K562 (cell line): ENCODE measurements around the gene ISYNA1. TPM values are rescaled to one million over a fixed set of nuclear protein-coding genes. Genes with fewer than 3 reads are reported as not detected.

Experiments
- ARID3B ChIP-seq: fragments of 250-450 bp; sonication (Bioruptor Pico); IDR thresholded peaks from 2 replicates; pipeline ENCODE4 v1.4.0; 2020; ENCODE audit warnings: borderline replicate concordance
- BRCA1 ChIP-seq, 2 experiments: fragments of 450-650 bp in 1 of 2; sonication (generic) in 1 of 2; formaldehyde crosslinking in 1 of 2; IDR thresholded peaks; 2 replicates each; pipeline versions ENCODE4 v1.5.0 to v1.6.1; 2017 to 2020; ENCODE audit warnings: mild to moderate bottlenecking in 1 of 2, missing genetic modification reagents in 1 of 2
- CBFA2T2 ChIP-seq: fragments of 450-650 bp; conservative IDR thresholded peaks from 2 replicates; pipeline ENCODE4 v1.6.1; 2017; ENCODE audit warnings: mild to moderate bottlenecking
- CREB3 ChIP-seq: fragments of 450-650 bp; conservative IDR thresholded peaks from 2 replicates; pipeline ENCODE4 v1.6.1; 2016; ENCODE audit warnings: missing genetic modification characterization, low read depth, mild to moderate bottlenecking, missing compliant biosample characterization, moderate library complexity
- DMBX1 ChIP-seq: fragments of 250-450 bp; sonication (Bioruptor Pico); IDR thresholded peaks from 2 replicates; pipeline ENCODE4 v1.8.0; 2022; ENCODE audit warnings: inconsistent platforms, mild to moderate bottlenecking, moderate library complexity, borderline replicate concordance
- DPF2 ChIP-seq: fragments of 450-650 bp; IDR thresholded peaks from 2 replicates; pipeline ENCODE4 v1.6.1; 2016
- E2F3 ChIP-seq: fragments of 250-450 bp; sonication (Bioruptor Pico); IDR thresholded peaks from 2 replicates; pipeline ENCODE4 v1.4.0; 2020; ENCODE audit warnings: mild to moderate bottlenecking
- EHMT2 ChIP-seq: fragments of 450-650 bp; IDR thresholded peaks from 2 replicates; pipeline ENCODE4 v1.6.1; 2018; ENCODE audit warnings: antibody characterized with exemption
- GTF2A2 ChIP-seq: IDR thresholded peaks from 2 replicates; pipeline ENCODE4 v1.6.1; 2016; ENCODE audit warnings: mild to moderate bottlenecking, missing genetic modification characterization, missing compliant biosample characterization
- HDAC2 ChIP-seq: fragments of 450-650 bp; IDR thresholded peaks from 2 replicates; pipeline ENCODE4 v1.6.1; 2016; ENCODE audit warnings: mild to moderate bottlenecking
- KDM2B ChIP-seq: fragments of 250-450 bp; sonication (Bioruptor Pico); IDR thresholded peaks from 2 replicates; pipeline ENCODE4 v1.8.0; 2021; ENCODE audit warnings: mild to moderate bottlenecking, moderate library complexity
- MAZ ChIP-seq, 2 experiments: fragments of 450-650 bp in 1 of 2; sonication (generic) in 1 of 2; formaldehyde crosslinking; IDR thresholded peaks in 1 of 2; conservative IDR thresholded peaks in 1 of 2; 2 replicates each; pipeline versions ENCODE4 v1.4.0 to v1.5.0; 2020; ENCODE audit warnings: mild to moderate bottlenecking in 1 of 2, missing genetic modification reagents in 1 of 2
- MED1 ChIP-seq: sonication (generic); formaldehyde crosslinking; IDR thresholded peaks from 2 replicates; pipeline ENCODE4 v1.8.1; 2023; ENCODE audit warnings: missing genetic modification reagents, borderline replicate concordance
- STAT6 ChIP-seq: sonication (generic); formaldehyde crosslinking; IDR thresholded peaks from 2 replicates; pipeline ENCODE4 v1.8.1; 2023; ENCODE audit warnings: mild to moderate bottlenecking, missing genetic modification reagents
- TCFL5 ChIP-seq: fragments of 250-450 bp; sonication (Bioruptor Pico); conservative IDR thresholded peaks from 2 replicates; pipeline ENCODE4 v1.6.1; 2021; ENCODE audit warnings: mild to moderate bottlenecking, moderate library complexity, matching md5 sums
- THRAP3 ChIP-seq: fragments of 450-650 bp; IDR thresholded peaks from 2 replicates; pipeline ENCODE4 v1.6.1; 2016; ENCODE audit warnings: mild to moderate bottlenecking, inconsistent platforms, borderline replicate concordance
- XRCC3 ChIP-seq: fragments of 450-650 bp; IDR thresholded peaks from 2 replicates; pipeline ENCODE4 v1.6.1; 2017; ENCODE audit warnings: mild to moderate bottlenecking, moderate library complexity
- ZBTB7A ChIP-seq: IDR thresholded peaks from 2 replicates; pipeline ENCODE4 v1.6.1; 2011; ENCODE audit warnings: low read depth, mild to moderate bottlenecking, low read length, moderate library complexity, borderline replicate concordance; ENCODE audit not compliant: control insufficient read depth
- ZC3H4 ChIP-seq: sonication (generic); formaldehyde crosslinking; IDR thresholded peaks from 2 replicates; pipeline ENCODE4 v1.9.0; 2021; ENCODE audit warnings: missing genetic modification reagents, borderline replicate concordance
- ZNF146 ChIP-seq: IDR thresholded peaks from one replicate; pipeline ENCODE4 v1.6.1; 2018; ENCODE audit warnings: missing compliant biosample characterization; ENCODE audit not compliant: unreplicated experiment
- ZNF239 ChIP-seq: fragments of 250-450 bp; sonication (Bioruptor Pico); IDR thresholded peaks from 2 replicates; pipeline ENCODE4 v1.4.0; 2020; ENCODE audit warnings: mild to moderate bottlenecking
- ZNF311 ChIP-seq: fragments of 250-450 bp; sonication (Bioruptor Pico); IDR thresholded peaks from 2 replicates; pipeline ENCODE4 v1.4.0; 2020; ENCODE audit warnings: mild to moderate bottlenecking, moderate library complexity
- ZNF449 ChIP-seq: fragments of 250-450 bp; sonication (Bioruptor Pico); IDR thresholded peaks from 2 replicates; pipeline ENCODE4 v1.8.0; 2022; ENCODE audit warnings: moderate library complexity, mild to moderate bottlenecking, inconsistent platforms
- ZNF57 ChIP-seq: fragments of 450-650 bp; formaldehyde crosslinking; IDR thresholded peaks from 2 replicates; pipeline ENCODE4 v1.4.0; 2020; ENCODE audit warnings: mild to moderate bottlenecking, moderate library complexity
- polyA plus RNA-seq, 8 experiments: library from polyadenylated mRNA; depleted of rRNA in 4 of 8; stranded (reverse) in 5 of 8; unstranded in 3 of 8; fragments of >200 nt; fragmentation: Nextera tagmentation in 2 of 8; fragmentation: Illumina TruSeq in 1 of 8; extraction: Ambion mirVana in 2 of 8; extraction: Trizol in 1 of 8; gene quantifications; 2 replicates each; pipeline versions ENCODE4 v1.2.1 to v1.2.3, GENCODE V29; 2011 to 2014; ENCODE audit warnings: inconsistent platforms in 1 of 8, missing spikeins in 1 of 8
- total RNA-seq, 7 experiments: library from RNA; depleted of rRNA in 6 of 7; stranded (reverse); fragments of >200 nt in 6 of 7; fragmentation: Illumina TruSeq in 2 of 7; extraction: Trizol in 2 of 7; gene quantifications; 2 replicates each; pipeline versions ENCODE4 v1.2.1 to v1.2.3, GENCODE V29; 2011 to 2021; ENCODE audit warnings: low replicate concordance in 1 of 7

Gene ISYNA1
- total and polyA plus RNA-seq, 9 of the 15 experiments (the other 6 are each of a cell fraction or from before 2014, with no cell fraction given), result 21.8 to 460 (median 93.2) TPM

GRCh38 chr19:18477974-18478373 lies 40.0 kb upstream of the ISYNA1 start (continued):
- TF ChIP-seq ARID3B (CRISPR knock-in tag), result peak; percentile 87; the same call in 1 of the 2 replicates
- TF ChIP-seq DPF2, result no peak
- TF ChIP-seq TCFL5 (CRISPR knock-in tag), result 0 out of 2 replicates have a peak, but pooled peaks have one; percentile 38
- no peak for TF ChIP-seq STAT6 (CRISPR knock-in tag)
- no peak for TF ChIP-seq HDAC2
- TF ChIP-seq ZNF146 (CRISPR knock-in tag), result no peak
- TF ChIP-seq BRCA1 (IDR thresholded peaks at IDR 0.05), result no peak
- TF ChIP-seq BRCA1 (CRISPR knock-in tag; IDR thresholded peaks at IDR 0.05), result no peak
- TF ChIP-seq MAZ (CRISPR knock-in tag; conservative IDR thresholded peaks at IDR 0.05 in 1 of 2, IDR thresholded peaks at IDR 0.05 in 1 of 2), result peak in 1 of 2 experiments; percentile 54; a peak in 2 of 4 replicates
- no peak for TF ChIP-seq MED1 (CRISPR knock-in tag)
- no peak for TF ChIP-seq ZC3H4 (CRISPR knock-in tag)
- peak; percentile 28; the same call in 1 of the 2 replicates for TF ChIP-seq ZNF239 (CRISPR knock-in tag)
- TF ChIP-seq DMBX1 (CRISPR knock-in tag), result peak; percentile 94
- TF ChIP-seq ZNF449, result 0 out of 2 replicates have a peak, but pooled peaks have one; percentile 69
- TF ChIP-seq KDM2B (CRISPR knock-in tag), result no peak
- TF ChIP-seq XRCC3, result no peak
- TF ChIP-seq ZNF311 (CRISPR knock-in tag), result peak; percentile 95
- no peak for TF ChIP-seq THRAP3
- TF ChIP-seq ZNF57, result 0 out of 2 replicates have a peak, but pooled peaks have one; percentile 31
- TF ChIP-seq CREB3, result peak; percentile 68; the same call in 1 of the 2 replicates
- no peak for TF ChIP-seq CBFA2T2
- TF ChIP-seq EHMT2, result no peak
- 0 out of 2 replicates have a peak, but pooled peaks have one; percentile 43 for TF ChIP-seq GTF2A2 (tag)
- TF ChIP-seq E2F3 (CRISPR knock-in tag), result peak; percentile 84
- TF ChIP-seq ZBTB7A, result no peak
